Measurements from ENCODE around the gene HORMAD2.

- TF ChIP-seq CTCF (IDR thresholded peaks at IDR 0.05) = no peak
- TF ChIP-seq RELA (CRISPR knock-in tag; IDR thresholded peaks at IDR 0.05; ENCODE audit: borderline replicate concordance) = no peak
- no peak for TF ChIP-seq SMAD3 (CRISPR knock-in tag; IDR thresholded peaks at IDR 0.05; ENCODE audit: borderline replicate concordance)
- TF ChIP-seq ATF2 (CRISPR knock-in tag; IDR thresholded peaks at IDR 0.05; ENCODE audit: borderline replicate concordance, low read depth) = no peak
- TF ChIP-seq SP1 (CRISPR knock-in tag; conservative IDR thresholded peaks at IDR 0.05) = no peak
- TF ChIP-seq USF2 (CRISPR knock-in tag; IDR thresholded peaks at IDR 0.05) = no peak
- no peak for TF ChIP-seq MAX (CRISPR knock-in tag; IDR thresholded peaks at IDR 0.05)
- no peak for TF ChIP-seq E2F4 (CRISPR knock-in tag; IDR thresholded peaks at IDR 0.05; ENCODE audit: borderline replicate concordance, low read depth)
Measured at GRCh38 chr22:30210235-30210909, 130.1 kb downstream of the HORMAD2 start.
